Neural cell (in vitro differentiated cells): Measurements from ENCODE around the gene GOLGA2.

Source experiments
- CTCF ChIP-seq: fragments of 450-650 bp; IDR thresholded peaks from 2 replicates; pipeline ENCODE4 v1.5.1; 2014; ENCODE audit warnings: antibody characterized with exemption, mild to moderate bottlenecking, moderate library complexity; ENCODE audit not compliant: poor library complexity, severe bottlenecking
- EP300 ChIP-seq: fragments of 450-650 bp; conservative IDR thresholded peaks from 2 replicates; pipeline ENCODE4 v1.6.1; 2014; ENCODE audit warnings: antibody characterized with exemption, mild to moderate bottlenecking, moderate library complexity; ENCODE audit not compliant: poor library complexity, severe bottlenecking
- EZH2 ChIP-seq: fragments of 200-600, 300-800 bp; shearing (Covaris generic), sonication (generic); IDR thresholded peaks from 2 replicates; pipeline ENCODE4 v1.6.1; 2014; ENCODE audit warnings: antibody characterized with exemption, low read length, borderline replicate concordance, mild to moderate bottlenecking; ENCODE audit not compliant: insufficient read depth, poor library complexity, severe bottlenecking
- MXI1 ChIP-seq: fragments of 450-650 bp; conservative IDR thresholded peaks from 2 replicates; pipeline ENCODE4 v1.6.1; 2014; ENCODE audit warnings: antibody characterized with exemption, mild to moderate bottlenecking; ENCODE audit not compliant: poor library complexity, severe bottlenecking
- POLR2AphosphoS5 ChIP-seq: IDR thresholded peaks from 2 replicates; pipeline ENCODE4 v1.6.1; 2012
- RAD21 ChIP-seq: fragments of 450-650 bp; conservative IDR thresholded peaks from 2 replicates; pipeline ENCODE4 v1.6.1; 2014; ENCODE audit warnings: antibody characterized with exemption, mild to moderate bottlenecking, moderate library complexity
- SMC3 ChIP-seq: fragments of 450-650 bp; conservative IDR thresholded peaks from 2 replicates; pipeline ENCODE4 v1.6.1; 2014; ENCODE audit warnings: antibody characterized with exemption, mild to moderate bottlenecking, moderate library complexity; ENCODE audit not compliant: poor library complexity
- TF ChIP-seq, protein P1 (sequence below): IDR thresholded peaks from 2 replicates; pipeline ENCODE4 v1.6.1; 2012; ENCODE audit warnings: borderline replicate concordance

GRCh38 chr9:128218172-128218517 lies 57.7 kb downstream of the GOLGA2 start:
- TF ChIP-seq EZH2 (no peak), CTCF (no peak), POLR2AphosphoS5 (no peak), EP300 (no peak), RAD21 (no peak), SMC3 (no peak), MXI1 (no peak)
- TF ChIP-seq, protein P1, sequence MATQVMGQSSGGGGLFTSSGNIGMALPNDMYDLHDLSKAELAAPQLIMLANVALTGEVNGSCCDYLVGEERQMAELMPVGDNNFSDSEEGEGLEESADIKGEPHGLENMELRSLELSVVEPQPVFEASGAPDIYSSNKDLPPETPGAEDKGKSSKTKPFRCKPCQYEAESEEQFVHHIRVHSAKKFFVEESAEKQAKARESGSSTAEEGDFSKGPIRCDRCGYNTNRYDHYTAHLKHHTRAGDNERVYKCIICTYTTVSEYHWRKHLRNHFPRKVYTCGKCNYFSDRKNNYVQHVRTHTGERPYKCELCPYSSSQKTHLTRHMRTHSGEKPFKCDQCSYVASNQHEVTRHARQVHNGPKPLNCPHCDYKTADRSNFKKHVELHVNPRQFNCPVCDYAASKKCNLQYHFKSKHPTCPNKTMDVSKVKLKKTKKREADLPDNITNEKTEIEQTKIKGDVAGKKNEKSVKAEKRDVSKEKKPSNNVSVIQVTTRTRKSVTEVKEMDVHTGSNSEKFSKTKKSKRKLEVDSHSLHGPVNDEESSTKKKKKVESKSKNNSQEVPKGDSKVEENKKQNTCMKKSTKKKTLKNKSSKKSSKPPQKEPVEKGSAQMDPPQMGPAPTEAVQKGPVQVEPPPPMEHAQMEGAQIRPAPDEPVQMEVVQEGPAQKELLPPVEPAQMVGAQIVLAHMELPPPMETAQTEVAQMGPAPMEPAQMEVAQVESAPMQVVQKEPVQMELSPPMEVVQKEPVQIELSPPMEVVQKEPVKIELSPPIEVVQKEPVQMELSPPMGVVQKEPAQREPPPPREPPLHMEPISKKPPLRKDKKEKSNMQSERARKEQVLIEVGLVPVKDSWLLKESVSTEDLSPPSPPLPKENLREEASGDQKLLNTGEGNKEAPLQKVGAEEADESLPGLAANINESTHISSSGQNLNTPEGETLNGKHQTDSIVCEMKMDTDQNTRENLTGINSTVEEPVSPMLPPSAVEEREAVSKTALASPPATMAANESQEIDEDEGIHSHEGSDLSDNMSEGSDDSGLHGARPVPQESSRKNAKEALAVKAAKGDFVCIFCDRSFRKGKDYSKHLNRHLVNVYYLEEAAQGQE = no peak
